Mammary epithelial cell (primary cell): ENCODE results near the gene INTS3.

Experiments used
- EZH2 ChIP-seq: IDR thresholded peaks from 2 replicates; pipeline ENCODE4 v1.6.1; 2012; ENCODE audit warnings: low read length, inconsistent platforms, borderline replicate concordance
- TF ChIP-seq, protein P1 (sequence below), 2 donors: IDR thresholded peaks in 1 of 2; conservative IDR thresholded peaks in 1 of 2; 2 replicates each; pipeline ENCODE4 v1.5.1; 2011 to 2012; ENCODE audit warnings: inconsistent platforms in 2 of 2, low read length in 2 of 2, mild to moderate bottlenecking in 2 of 2, control low read depth in 1 of 2, low read depth in 1 of 2; ENCODE audit not compliant: insufficient read depth in 1 of 2; ENCODE audit errors: extremely low read depth in 1 of 2

DNA sequence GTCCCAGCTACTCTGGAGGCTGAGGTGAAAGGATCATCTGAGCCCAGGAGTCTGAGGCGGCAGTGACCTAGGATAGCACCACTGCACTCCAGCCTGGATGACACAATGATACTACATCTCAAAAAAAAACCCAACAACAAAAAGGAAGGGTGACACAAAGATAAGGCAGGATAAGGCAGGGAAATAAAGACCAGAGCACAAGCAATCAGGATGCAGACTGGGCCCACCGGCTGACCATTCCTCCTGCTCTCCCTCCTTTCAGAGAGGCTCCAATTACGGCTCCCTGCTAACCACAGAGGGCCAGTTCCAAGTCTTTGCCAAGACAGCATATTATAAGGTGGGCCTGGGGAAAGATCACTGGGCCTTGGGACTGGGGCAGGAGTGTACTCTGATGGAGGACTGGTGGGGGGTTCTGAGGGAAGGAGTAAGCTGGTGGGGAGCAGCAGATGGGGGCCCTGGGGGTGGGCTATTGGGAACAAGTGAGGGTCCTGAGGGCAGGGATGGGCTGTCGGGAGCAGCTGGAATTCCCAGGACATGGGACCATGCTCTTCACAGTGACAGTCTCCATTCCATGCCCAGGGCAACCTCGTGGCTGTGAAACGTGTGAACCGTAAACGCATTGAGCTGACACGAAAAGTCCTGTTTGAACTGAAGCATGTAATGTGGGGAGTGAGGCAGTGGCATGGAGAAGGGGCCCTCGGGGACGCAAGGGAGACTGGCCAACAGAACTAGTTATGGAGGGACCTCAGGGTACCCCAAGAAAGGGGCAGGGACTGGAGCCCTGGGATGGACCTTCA, 42.1 kb upstream of the INTS3 start:
- TF ChIP-seq, protein P1, sequence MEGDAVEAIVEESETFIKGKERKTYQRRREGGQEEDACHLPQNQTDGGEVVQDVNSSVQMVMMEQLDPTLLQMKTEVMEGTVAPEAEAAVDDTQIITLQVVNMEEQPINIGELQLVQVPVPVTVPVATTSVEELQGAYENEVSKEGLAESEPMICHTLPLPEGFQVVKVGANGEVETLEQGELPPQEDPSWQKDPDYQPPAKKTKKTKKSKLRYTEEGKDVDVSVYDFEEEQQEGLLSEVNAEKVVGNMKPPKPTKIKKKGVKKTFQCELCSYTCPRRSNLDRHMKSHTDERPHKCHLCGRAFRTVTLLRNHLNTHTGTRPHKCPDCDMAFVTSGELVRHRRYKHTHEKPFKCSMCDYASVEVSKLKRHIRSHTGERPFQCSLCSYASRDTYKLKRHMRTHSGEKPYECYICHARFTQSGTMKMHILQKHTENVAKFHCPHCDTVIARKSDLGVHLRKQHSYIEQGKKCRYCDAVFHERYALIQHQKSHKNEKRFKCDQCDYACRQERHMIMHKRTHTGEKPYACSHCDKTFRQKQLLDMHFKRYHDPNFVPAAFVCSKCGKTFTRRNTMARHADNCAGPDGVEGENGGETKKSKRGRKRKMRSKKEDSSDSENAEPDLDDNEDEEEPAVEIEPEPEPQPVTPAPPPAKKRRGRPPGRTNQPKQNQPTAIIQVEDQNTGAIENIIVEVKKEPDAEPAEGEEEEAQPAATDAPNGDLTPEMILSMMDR (conservative IDR thresholded peaks at IDR 0.05 in 1 of 2, IDR thresholded peaks at IDR 0.05 in 1 of 2; ENCODE audit: extremely low read depth in 1 of 2, insufficient read depth in 1 of 2, low read depth in 1 of 2, low read length in 2 of 2) = no peak
- TF ChIP-seq EZH2 = no peak
